IPS-20b (cell line): ENCODE results near the gene SLC35E2B.
A peak's percentile ranks its signal among the peaks of the same experiment; 100 is the strongest.
"Not testable (repeated sequence)": the region's sequence is repeated elsewhere in the genome, so short reads cannot be mapped to it uniquely, and the experiment has no call there.

Experiments
- H3K27ac ChIP-seq: one replicate; pipeline ENCODE4 v1.5.1; 2013; ENCODE audit warnings: low read length
- H3K27me3 ChIP-seq: 2 replicates; pipeline ENCODE4 v1.6.1; 2013; ENCODE audit warnings: mild to moderate bottlenecking, low read length, inconsistent platforms; ENCODE audit not compliant: insufficient read depth
- H3K36me3 ChIP-seq: 2 replicates; pipeline ENCODE4 v1.6.1; 2013; ENCODE audit warnings: low read depth, mild to moderate bottlenecking, inconsistent platforms, low read length, moderate library complexity; ENCODE audit not compliant: insufficient read depth
- H3K4me1 ChIP-seq: 2 replicates; pipeline ENCODE4 v1.6.1; 2013; ENCODE audit warnings: mild to moderate bottlenecking, control low read depth, inconsistent platforms, low read length, moderate library complexity; ENCODE audit not compliant: insufficient read depth
- H3K4me3 ChIP-seq: 2 replicates; pipeline ENCODE4 v1.5.1; 2013; ENCODE audit warnings: mild to moderate bottlenecking, low read length, inconsistent platforms
- H3K9ac ChIP-seq: 2 replicates; pipeline ENCODE4 v1.6.1; 2013; ENCODE audit warnings: low read depth, mild to moderate bottlenecking, inconsistent platforms, low read length, moderate library complexity
- H3K9me3 ChIP-seq: 2 replicates; pipeline ENCODE4 v1.6.1; 2013; ENCODE audit warnings: mild to moderate bottlenecking, low read depth, low read length, inconsistent platforms; ENCODE audit not compliant: insufficient read depth

SLC35E2B gene

DNA sequence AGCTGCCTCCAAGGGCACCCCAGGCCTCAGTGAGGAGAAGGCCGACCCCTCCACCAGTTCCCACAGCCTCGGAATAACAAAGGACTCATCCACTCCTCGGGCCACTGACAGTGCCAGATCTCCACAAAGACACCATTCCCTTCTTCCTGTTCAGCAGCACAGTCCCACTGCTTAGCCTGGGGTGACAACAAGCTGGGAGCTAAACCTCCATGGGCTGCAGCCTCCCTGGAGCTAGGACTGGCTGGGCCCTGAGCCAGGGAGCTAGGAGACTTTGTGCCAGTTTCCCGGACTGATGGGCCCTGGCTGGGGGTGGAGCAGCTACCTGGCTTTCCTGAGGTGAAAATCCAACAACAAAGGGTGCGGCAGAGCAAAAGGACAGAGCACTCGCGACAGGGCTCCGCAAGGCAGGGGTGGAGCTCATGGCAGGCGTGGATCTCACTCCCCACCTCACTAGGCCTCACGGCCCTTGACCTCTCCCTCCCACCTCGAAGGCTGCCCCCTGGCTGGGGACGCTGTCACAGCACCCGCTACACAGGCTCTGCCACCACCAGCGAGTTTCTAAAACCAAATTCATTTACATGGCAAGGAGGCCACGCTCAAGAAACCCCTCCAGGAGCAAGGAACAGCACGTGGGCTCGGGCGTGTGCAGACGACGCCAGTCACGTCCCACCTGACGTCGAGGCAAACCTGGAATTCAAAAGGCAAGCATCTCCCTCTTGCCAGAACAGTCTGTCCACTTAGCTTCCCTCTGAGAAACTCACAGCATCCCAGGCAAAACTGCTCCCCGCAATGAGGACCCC is 13.8 kb downstream of the SLC35E2B start:
- H3K4me3 ChIP-seq, result no peak overlapping the region
- H3K4me1 ChIP-seq, result peaks cover 17% of the 10 kb centered on the region
- no peaks in the 10 kb centered on the region for H3K36me3 ChIP-seq
- peak overlapping the region; percentile 46 for H3K27ac ChIP-seq
- H3K9ac ChIP-seq, result peak overlapping the region; percentile 64
- no peaks in the 10 kb centered on the region for H3K9me3 ChIP-seq
- H3K27me3 ChIP-seq, result no peaks in the 10 kb centered on the region

DNA sequence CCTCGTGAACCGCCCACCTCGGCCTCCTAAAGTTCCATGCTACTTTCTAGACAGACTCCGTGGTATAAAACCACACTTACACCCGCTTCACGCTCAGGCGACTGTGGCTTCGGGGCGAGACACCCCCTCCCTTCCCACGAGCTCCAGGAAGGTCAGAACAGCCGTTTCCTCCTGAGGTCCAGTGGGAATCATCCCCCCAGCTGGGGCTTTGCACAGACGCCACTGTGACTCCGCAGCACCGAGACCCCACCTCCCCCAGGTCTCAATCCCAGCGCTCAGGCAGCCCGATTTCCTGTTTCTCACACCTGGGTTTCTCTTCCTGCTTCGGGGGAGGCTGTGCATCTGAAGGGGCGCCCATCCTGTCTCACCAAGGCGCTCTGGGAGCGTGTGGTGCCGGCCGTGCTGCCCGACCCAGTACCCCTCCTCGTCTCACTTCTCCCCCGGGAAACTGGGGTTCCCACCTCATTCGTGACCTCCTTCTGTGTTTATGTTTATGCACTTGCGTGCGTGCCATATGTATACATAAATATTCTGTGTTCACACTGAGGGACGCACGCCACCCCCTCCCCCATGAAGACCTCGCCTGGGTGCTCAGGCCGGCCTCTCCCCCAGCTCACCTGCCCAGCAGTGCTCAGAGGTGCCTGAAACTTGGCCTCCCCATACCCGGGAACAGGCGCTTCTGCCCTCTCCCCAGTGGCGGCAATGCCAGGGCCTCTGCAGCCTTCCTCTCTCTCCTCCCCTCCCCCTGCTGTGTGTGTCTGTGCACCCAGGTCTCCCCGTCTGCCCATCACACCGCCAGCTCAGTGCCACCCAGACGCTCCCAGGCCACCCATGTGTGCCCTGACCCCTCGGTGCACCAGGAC is 14.6 kb downstream of the SLC35E2B start:
- no peaks in the 10 kb centered on the region for H3K27me3 ChIP-seq
- H3K4me3 ChIP-seq, result no peak overlapping the region
- H3K9me3 ChIP-seq, result no peaks in the 10 kb centered on the region
- H3K4me1 ChIP-seq, result peaks cover 10% of the 10 kb centered on the region
- no peaks in the 10 kb centered on the region for H3K36me3 ChIP-seq
- H3K9ac ChIP-seq, result peak overlapping the region; percentile 64
- peak overlapping the region; percentile 46 for H3K27ac ChIP-seq

- H3K27ac ChIP-seq, H3K4me1 ChIP-seq, H3K27me3 ChIP-seq, H3K4me3 ChIP-seq, H3K9ac ChIP-seq, H3K9me3 ChIP-seq: not testable (repeated sequence)
- H3K36me3 ChIP-seq, result peaks cover 17% of the 10 kb centered on the region
These were observed 16.5 kb downstream of the SLC35E2B start for GRCh38 chr1:1676087-1676486.

GRCh38 chr1:1675218-1675617 is 17.4 kb downstream of the SLC35E2B start:
- H3K9ac ChIP-seq, H3K4me1 ChIP-seq, H3K27me3 ChIP-seq, H3K4me3 ChIP-seq, H3K27ac ChIP-seq, H3K9me3 ChIP-seq: not testable (repeated sequence)
- H3K36me3 ChIP-seq, result peaks cover 24% of the 10 kb centered on the region

DNA sequence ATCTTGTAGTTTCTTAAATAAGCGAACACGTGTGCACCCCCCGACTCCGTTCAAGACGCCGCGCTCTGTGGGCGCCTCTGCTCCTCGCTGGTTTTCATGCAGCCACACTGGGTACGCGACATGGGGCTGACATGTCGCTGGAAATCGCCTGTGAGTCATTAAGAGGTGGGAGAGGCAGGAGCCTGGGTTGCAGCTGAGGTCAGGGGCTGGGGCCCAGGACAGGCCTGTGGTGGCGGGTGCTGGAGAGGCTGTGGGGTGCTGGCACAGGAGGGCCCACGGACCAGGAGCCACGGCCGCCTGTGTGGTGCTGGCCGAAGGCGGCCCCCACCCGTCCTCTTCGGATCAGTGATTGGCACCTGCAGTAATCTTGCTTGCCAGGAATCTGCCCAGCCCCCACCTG is 17.8 kb downstream of the SLC35E2B start:
- not testable (repeated sequence) for H3K27ac ChIP-seq, H3K9ac ChIP-seq, H3K4me1 ChIP-seq, H3K4me3 ChIP-seq, H3K27me3 ChIP-seq, H3K9me3 ChIP-seq
- peaks cover 27% of the 10 kb centered on the region for H3K36me3 ChIP-seq

DNA sequence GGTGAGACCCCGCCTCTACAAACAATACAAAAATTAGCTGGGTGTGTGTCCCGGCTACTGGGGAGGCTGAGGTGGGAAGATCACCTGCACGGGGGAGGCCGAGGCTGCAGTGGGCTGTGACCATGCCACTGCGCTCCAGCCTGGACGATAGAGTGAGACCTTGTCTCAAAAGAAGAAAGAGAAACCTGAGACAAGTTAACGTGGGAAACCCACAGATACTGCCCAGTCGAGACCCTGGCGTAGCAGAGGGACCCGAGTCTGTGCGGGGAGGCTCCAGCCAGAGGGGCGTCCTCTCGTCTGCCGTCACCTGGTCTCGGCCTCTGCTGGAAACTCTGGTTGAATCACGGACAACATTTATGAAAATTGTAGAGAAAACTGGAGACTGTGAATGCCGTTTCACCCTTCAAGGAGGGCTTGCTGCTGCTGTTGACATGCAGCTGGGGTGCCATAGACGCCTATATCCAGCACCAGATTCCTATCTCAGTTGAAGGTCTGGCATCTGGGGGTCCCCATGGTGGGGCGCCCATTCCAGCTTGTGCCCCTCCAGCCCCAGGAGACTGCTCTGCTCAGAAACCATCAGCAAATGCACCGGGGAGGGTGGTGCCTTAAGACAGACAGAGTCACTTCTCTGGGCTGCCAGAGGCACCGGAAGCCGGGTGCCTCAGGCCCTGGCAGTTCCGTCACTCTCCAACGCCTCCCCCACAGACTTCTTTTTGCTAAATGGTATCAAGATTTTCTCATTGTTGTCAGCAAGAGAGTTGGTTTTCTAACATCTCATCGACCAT is 20.2 kb downstream of the SLC35E2B start:
- Histone ChIP-seq H3K36me3 (peaks cover 42% of the 10 kb centered on the region), H3K9me3 (no peaks in the 10 kb centered on the region), H3K4me3 (no peak overlapping the region), H3K9ac (no peak overlapping the region), H3K27me3 (no peaks in the 10 kb centered on the region), H3K27ac (no peak overlapping the region), H3K4me1 (no peaks in the 10 kb centered on the region)

DNA sequence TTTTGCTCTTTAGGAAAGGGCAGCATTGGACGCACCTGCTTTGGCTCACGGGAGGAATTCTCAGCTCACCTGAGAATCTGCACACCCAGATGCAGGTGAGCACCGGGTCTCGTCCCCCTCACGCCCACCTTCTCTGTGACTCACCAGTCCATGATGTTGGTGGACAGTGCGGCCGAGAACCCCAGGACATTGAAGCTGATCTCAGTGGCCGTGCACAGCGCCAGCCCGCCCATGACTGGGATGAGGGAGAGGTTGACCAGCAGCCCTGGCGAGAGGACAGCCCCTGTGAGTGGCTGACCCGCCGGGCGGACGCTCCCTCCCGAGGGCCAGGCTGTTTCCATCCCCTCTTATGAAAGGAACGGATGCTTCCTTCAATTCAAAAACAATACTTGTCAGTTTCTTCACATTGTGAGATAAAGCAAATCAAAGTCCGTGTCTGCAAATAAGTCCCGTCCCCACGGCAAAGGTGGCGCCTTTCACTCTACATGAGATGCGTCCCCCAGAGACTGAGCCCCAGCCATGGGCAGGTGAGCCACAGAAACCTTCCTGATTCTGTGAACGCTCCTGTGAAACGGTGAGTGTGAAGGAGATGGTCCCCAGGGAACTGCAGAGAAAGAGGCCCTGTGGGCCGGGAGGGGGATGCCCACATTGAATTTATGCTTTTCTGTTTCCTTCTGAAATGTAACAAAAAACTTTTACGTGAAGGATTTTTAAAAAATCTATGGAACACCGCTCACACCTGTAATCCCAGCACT is 21.1 kb downstream of the SLC35E2B start:
- Histone ChIP-seq H3K4me3 (no peak overlapping the region), H3K27me3 (no peaks in the 10 kb centered on the region), H3K4me1 (no peaks in the 10 kb centered on the region), H3K36me3 (peaks cover 43% of the 10 kb centered on the region), H3K9me3 (no peaks in the 10 kb centered on the region), H3K27ac (no peak overlapping the region), H3K9ac (no peak overlapping the region)

- no peak overlapping the region for H3K9ac ChIP-seq
- peaks cover 49% of the 10 kb centered on the region for H3K36me3 ChIP-seq
- no peak overlapping the region for H3K4me3 ChIP-seq
- no peaks in the 10 kb centered on the region for H3K4me1 ChIP-seq
- no peaks in the 10 kb centered on the region for H3K9me3 ChIP-seq
- H3K27ac ChIP-seq, result no peak overlapping the region
- no peaks in the 10 kb centered on the region for H3K27me3 ChIP-seq
These were observed 21.7 kb downstream of the SLC35E2B start for GRCh38 chr1:1670866-1671265.

- Histone ChIP-seq H3K9ac (no peak overlapping the region), H3K36me3 (peaks cover 60% of the 10 kb centered on the region), H3K9me3 (no peaks in the 10 kb centered on the region), H3K27ac (no peak overlapping the region), H3K4me3 (no peak overlapping the region), H3K27me3 (no peaks in the 10 kb centered on the region), H3K4me1 (no peaks in the 10 kb centered on the region)
These were observed 22.8 kb downstream of the SLC35E2B start for GRCh38 chr1:1669468-1670440.

DNA sequence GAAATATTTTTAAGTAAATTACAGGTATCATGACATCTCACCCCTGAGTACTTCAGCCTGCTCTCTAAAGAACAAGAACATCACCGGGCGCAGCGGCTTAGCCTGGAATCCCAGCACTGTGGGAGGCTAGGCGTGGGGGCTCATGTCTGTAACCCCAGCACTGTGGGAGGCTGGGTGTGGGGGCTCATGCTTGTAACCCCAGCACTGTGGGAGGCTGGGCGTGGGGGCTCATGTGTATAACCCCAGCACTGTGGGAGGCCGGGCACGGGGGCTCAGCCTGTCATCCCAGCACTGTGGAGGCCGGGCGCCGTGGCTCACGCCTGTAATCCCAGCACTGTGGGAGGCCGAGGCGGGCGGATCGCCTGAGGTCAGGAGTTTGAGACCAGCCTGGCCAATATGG is 26.1 kb downstream of the SLC35E2B start:
- Histone ChIP-seq H3K9ac (no peak overlapping the region), H3K4me3 (no peak overlapping the region), H3K27me3 (no peaks in the 10 kb centered on the region), H3K9me3 (no peaks in the 10 kb centered on the region), H3K36me3 (peaks cover 48% of the 10 kb centered on the region), H3K4me1 (no peaks in the 10 kb centered on the region), H3K27ac (no peak overlapping the region)
